Type B pancreatic cell (in vitro differentiated cells): ENCODE measurements around the gene PDCD7. TPM values are rescaled to one million over a fixed set of nuclear protein-coding genes. Genes with fewer than 3 reads are reported as not detected.
A peak's percentile ranks its signal among the peaks of the same experiment; 100 is the strongest.

Experiments used
- DNase-seq: peaks from one replicate; pipeline ENCODE4 v3.0.0; 2021; ENCODE audit warnings: mixed read lengths; ENCODE audit not compliant: unreplicated experiment; ENCODE audit errors: extremely low spot score
- H3K27ac Mint-ChIP-seq: 2 replicates; pipeline ENCODE4 v1.8.0; 2021; ENCODE audit warnings: mild to moderate bottlenecking, mixed read lengths
- H3K27me3 Mint-ChIP-seq: 2 replicates; pipeline ENCODE4 v1.8.0; 2021; ENCODE audit warnings: mixed read lengths
- H3K36me3 Mint-ChIP-seq: 2 replicates; pipeline ENCODE4 v1.8.0; 2021; ENCODE audit warnings: mixed read lengths
- H3K4me1 Mint-ChIP-seq: one replicate; pipeline ENCODE4 v1.8.0; 2021; ENCODE audit warnings: mixed read lengths; ENCODE audit not compliant: unreplicated experiment
- H3K4me3 Mint-ChIP-seq: 2 replicates; pipeline ENCODE4 v1.8.0; 2021; ENCODE audit warnings: mild to moderate bottlenecking, mixed read lengths
- H3K9me3 Mint-ChIP-seq: 2 replicates; pipeline ENCODE4 v1.8.0; 2021; ENCODE audit warnings: mixed read lengths
- CTCF ChIP-seq: fragments of 200-600 bp; sonication (generic); conservative IDR thresholded peaks from 2 replicates; pipeline ENCODE4 v1.5.0; 2021; ENCODE audit warnings: antibody characterized with exemption, mild to moderate bottlenecking
- total RNA-seq: library from RNA; stranded (reverse); gene quantifications from 2 replicates; pipeline ENCODE4 v1.2.1, GENCODE V29; 2021; ENCODE audit warnings: low replicate concordance

PDCD7 gene
- total RNA-seq, 1 donor from 2014 or later: 38.9 TPM

GRCh38 chr15:65086680-65087111, 46.9 kb downstream of the PDCD7 start:
- H3K4me3 Mint-ChIP-seq: no peak overlapping the region
- H3K4me1 Mint-ChIP-seq: peaks cover 53% of the 10 kb centered on the region
- peaks cover 40% of the 10 kb centered on the region for H3K27me3 Mint-ChIP-seq
- peak; percentile 54 for TF ChIP-seq CTCF
- no peak for DNase-seq
- no peak overlapping the region for H3K27ac Mint-ChIP-seq
- H3K9me3 Mint-ChIP-seq: no peaks in the 10 kb centered on the region
- no peaks in the 10 kb centered on the region for H3K36me3 Mint-ChIP-seq

GRCh38 chr15:65085990-65086679, 47.5 kb downstream of the PDCD7 start:
- Mint-ChIP-seq H3K9me3 (no peaks in the 10 kb centered on the region), H3K36me3 (no peaks in the 10 kb centered on the region), H3K27me3 (peaks cover 42% of the 10 kb centered on the region), H3K4me3 (no peak overlapping the region), H3K27ac (no peak overlapping the region), H3K4me1 (peaks cover 59% of the 10 kb centered on the region)
- DNase-seq: no peak
- peak; percentile 64 for TF ChIP-seq CTCF

GRCh38 chr15:65085207-65085753, 48.3 kb downstream of the PDCD7 start:
- no peaks in the 10 kb centered on the region for H3K9me3 Mint-ChIP-seq

GRCh38 chr15:65084500-65085206, 49.0 kb downstream of the PDCD7 start:
- H3K36me3 Mint-ChIP-seq: no peaks in the 10 kb centered on the region
- H3K27ac Mint-ChIP-seq: peak overlapping the region; percentile 9
- peaks cover 48% of the 10 kb centered on the region for H3K27me3 Mint-ChIP-seq
- H3K4me3 Mint-ChIP-seq: no peak overlapping the region
- H3K4me1 Mint-ChIP-seq: peaks cover 66% of the 10 kb centered on the region
- no peaks in the 10 kb centered on the region for H3K9me3 Mint-ChIP-seq
- TF ChIP-seq CTCF: no peak
- no peak for DNase-seq

More at GRCh38 chr15:65085207-65085753, 48.3 kb downstream of the PDCD7 start:
- DNase-seq: no peak
- Mint-ChIP-seq H3K27me3 (peaks cover 48% of the 10 kb centered on the region), H3K36me3 (no peaks in the 10 kb centered on the region), H3K4me3 (peak overlapping the region; percentile 31), H3K4me1 (peaks cover 66% of the 10 kb centered on the region), H3K27ac (no peak overlapping the region)
- no peak for TF ChIP-seq CTCF

- Mint-ChIP-seq H3K27ac (peak overlapping the region; percentile 72), H3K36me3 (no peaks in the 10 kb centered on the region), H3K4me3 (peak overlapping the region; percentile 51), H3K27me3 (peaks cover 57% of the 10 kb centered on the region), H3K4me1 (peaks cover 57% of the 10 kb centered on the region), H3K9me3 (no peaks in the 10 kb centered on the region)
- no peak for DNase-seq
- peak; percentile 58 for TF ChIP-seq CTCF
Observed at GRCh38 chr15:65083262-65083701, 50.3 kb downstream of the PDCD7 start.
